Measurements from ENCODE around the gene POLH.
"Not testable (repeated sequence)": the region's sequence is repeated elsewhere in the genome, so short reads cannot be mapped to it uniquely, and the experiment has no call there.

The POLH gene

DNA sequence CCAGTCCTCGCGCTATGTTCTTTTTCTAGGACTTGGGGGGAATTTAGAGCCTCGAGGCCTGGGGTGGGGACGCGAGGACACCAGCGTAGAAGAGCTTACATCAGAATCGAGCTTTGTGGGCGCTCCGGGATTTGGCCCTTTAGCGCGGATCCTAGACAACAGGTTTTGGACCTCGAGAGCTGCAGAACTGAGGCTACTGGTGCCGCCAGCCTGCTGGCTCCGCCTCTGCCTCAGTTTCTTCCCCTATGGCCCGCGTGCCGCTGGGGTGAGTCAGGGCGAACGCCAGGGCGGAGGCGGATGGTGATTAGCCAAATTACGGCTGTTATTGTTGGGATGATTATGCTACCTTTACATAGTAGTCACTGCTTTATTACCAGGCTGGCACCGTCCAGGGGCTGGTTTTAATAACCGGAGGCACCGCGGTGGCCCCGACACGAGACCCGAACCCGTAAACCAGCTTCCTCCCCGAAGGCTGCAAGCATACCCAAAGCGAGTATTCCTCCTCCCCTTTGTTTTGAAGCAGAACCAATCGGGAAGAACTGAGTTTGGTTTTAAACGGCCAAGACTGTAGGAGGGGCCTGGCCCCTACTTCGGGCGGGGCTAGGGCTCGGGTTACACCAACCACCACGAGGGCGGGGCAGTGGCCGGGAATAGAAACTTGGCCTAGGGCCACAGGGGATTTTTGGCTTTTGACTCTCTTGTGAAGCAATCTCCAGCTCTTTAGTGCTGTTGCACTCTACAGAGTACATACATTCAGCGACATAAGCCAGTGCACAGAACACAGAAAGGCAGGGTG is 53.7 kb downstream of the POLH start:
- in situ Hi-C loops (cut with HindIII; ENCODE audit: low sequenced_read_pairs): no loop called here

DNA sequence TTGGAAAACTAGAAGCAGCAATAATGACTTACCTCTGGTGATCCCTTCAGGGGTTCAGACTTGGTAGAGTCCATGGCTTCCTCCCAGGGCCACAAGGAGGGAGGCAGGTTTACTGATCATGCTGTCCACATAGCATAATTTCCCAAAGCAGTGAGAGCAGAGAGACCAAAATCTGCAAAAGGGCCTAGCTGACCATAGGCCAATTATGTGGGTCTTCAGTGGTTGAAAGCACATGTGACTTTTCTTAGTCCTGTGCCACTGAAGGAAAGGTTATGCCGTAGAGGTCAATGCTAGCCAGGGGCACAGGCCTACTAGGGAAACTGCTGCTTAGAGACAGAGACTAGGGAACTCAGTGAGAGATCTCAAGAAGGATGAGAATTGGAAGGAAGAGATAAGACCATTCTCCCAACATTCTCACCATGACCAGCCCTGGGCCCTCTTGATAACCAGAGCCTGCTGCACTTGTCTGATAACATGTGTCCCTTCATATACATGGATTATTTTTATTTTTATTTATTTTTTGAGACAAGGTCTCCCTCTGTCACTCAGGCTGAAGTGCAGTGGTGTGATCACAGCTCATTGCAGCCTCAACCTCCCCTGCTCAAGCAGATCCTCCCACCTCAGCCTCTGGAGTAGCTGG is 55.1 kb downstream of the POLH start:
- in situ Hi-C loops (cut with HindIII; ENCODE audit: low sequenced_read_pairs): no loop called here

- in situ Hi-C loops (cut with HindIII; ENCODE audit: low sequenced_read_pairs): not testable (repeated sequence)
Measured at GRCh38 chr6:43633002-43633401, 57.0 kb downstream of the POLH start.

DNA sequence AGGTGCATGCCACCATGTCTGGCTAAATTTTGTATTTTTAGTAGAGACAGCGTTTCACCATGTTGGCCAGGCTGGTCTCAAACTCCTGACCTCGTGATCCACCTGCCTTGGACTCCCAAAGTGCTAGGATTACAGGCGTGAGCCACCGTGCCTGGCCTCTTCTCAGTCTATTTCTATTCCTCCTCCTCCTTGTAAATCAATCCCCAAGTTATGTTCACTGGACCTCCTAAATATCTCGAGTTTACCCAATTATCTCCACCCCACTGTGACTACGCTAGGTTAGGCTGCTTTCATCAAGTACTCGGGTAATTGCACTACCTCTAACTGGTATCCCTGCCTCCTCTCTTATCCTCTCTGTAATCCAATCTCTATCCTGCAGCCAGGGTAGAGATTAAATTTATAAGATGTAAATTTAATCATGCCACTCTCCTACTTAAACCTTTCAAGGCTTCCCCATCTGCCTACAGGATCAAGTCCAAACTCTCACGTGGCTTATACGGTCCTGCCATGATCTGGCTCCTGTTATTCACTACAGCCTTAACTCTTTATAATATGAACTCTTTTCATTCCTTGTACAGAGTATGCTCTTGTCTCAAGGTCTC is 58.8 kb downstream of the POLH start:
- in situ Hi-C loops (cut with HindIII; ENCODE audit: low sequenced_read_pairs): no loop called here

DNA sequence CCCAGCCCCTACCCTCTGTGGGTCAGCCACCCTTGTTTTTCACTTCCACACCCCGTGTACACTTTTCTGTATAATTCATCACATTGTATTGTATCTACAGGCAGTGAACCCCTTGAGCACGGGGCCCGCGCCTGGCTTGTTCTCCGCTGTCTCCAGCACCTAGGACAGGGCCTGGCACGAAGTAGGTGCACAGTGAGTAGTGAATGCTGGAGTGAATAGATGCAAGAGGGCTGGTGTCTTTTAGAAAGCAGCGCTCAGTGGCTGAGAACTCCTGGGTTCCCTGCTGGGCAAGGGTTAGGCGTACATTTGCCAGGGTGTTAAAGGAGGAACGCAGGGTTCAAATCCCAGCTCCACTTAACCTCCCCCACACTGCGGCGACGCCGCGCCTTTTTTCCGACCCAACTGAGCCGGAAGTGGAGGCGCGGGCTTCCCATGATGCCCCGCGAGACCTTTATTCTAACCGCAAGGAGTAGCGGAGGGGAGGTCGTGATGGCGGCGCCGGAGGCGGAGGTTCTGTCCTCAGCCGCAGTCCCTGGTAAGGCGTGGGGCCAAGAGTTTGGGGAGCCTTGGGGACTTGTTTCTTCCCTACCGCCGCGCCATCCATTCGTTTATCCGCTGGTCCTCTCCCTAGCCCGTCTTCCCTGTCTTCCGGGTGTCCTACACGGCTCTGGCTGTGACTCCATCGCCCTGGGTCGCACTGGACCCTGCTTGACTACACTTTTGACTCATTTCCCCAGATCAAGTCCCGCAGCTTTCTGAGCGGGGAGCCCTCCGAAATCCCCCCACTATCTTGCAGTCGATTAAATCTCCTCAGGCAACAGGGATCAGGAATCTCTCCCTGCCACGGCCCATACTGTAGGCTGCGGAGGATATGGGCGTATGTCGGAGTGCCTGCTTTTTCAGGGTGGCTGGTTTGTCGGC is 59.7 kb downstream of the POLH start, which contains the start of gene MAD2L1BP:
MAD2L1BP (plus strand) TSS at position 454 of the 921 bp plus-strand sequence; CDS start at position 490, 36 bp downstream.
- in situ Hi-C loops (cut with HindIII; ENCODE audit: low sequenced_read_pairs): no loop called here

- in situ Hi-C loops (cut with HindIII; ENCODE audit: low sequenced_read_pairs): no loop called here
Measured at GRCh38 chr6:43636308-43636659, 60.3 kb downstream of the POLH start.

GRCh38 chr6:43639984-43640800 is 64.2 kb downstream of the POLH start:
- in situ Hi-C loops (cut with HindIII; ENCODE audit: low sequenced_read_pairs): no loop called here

GRCh38 chr6:43644940-43645612 is 69.1 kb downstream of the POLH start, which contains the start of gene RSPH9:
Gene RSPH9, plus strand, starts transcription at chr6:43645036. Its CDS starts 63 bp downstream, at chr6:43645099.
- in situ Hi-C loops (cut with HindIII; ENCODE audit: low sequenced_read_pairs): no loop called here

GRCh38 chr6:43645613-43645964 is 69.6 kb downstream of the POLH start:
- in situ Hi-C loops (cut with HindIII; ENCODE audit: low sequenced_read_pairs): no loop called here

GRCh38 chr6:43647613-43648012 is 71.6 kb downstream of the POLH start:
- in situ Hi-C loops (cut with HindIII; ENCODE audit: low sequenced_read_pairs): no loop called here

DNA sequence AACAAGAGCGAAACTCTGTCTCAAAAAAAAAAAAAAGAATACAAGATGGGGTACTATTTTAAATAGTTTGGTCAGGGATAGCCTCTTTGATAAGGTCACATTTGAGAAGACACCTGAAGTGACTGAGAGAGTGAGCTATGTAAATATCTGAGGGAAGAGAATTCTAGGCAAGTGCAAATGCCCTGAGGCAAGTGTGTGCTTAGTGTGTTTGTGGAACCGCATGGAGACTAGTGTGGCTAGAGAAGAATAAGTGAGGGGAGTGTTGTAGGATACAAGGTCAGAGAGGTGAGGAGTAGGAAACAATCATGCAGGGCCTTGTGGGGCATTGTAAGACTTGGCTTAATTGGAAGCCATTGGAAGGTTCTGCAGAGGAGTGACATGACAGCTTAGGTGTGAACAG is 72.3 kb downstream of the POLH start:
- in situ Hi-C loops (cut with HindIII; ENCODE audit: low sequenced_read_pairs): no loop called here

GRCh38 chr6:43652822-43653221 is 76.8 kb downstream of the POLH start:
- in situ Hi-C loops (cut with HindIII; ENCODE audit: low sequenced_read_pairs): not testable (repeated sequence)

DNA sequence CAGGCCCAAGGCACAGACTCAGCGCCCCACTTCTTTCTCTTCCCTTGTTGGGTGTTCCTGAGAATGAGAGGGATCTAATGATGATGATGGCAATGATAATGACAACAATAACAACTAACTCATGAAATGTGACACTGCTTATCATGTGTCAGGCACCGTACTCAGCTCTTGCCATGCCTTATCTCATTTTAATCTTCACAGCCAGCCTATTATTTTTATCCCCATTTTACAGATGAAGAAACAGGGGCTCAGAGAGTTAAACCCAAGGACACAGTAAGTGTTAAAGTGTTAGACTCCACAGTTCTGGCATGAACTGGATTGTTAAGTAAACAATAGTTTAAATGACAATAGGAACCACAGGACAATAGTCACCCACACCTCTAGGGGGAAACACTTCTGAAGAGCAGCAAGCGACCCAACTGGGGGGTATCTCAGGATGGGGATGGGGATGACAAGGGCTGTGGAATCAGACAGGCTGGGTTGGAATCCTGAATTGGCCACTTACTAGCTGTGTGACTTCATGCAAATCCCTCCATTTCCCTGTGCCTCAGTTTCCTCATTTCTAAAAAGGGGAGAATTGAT is 81.3 kb downstream of the POLH start:
- in situ Hi-C loops (cut with HindIII; ENCODE audit: low sequenced_read_pairs): no loop called here

DNA sequence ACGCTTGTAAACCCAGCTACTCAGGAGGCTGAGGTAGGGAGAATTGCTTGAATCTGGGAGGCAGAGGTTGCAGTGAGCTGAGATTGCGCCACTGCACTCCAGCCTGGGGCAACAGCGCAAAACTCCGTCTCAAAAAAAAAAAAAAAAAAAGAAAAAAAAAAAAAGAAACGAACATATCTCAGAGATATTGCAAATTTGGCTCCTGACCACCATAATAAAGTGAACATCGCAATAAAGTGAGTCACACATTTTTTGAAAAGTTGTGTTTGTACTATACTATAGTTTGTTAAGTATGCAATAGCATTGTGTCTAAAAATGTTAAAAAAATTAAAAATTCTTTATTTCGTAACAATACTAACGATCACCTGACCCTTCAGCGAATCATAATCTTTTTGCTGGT is 82.2 kb downstream of the POLH start:
- in situ Hi-C loops (cut with HindIII; ENCODE audit: low sequenced_read_pairs): no loop called here

GRCh38 chr6:43662948-43663347 is 87.0 kb downstream of the POLH start:
- in situ Hi-C loops (cut with HindIII; ENCODE audit: low sequenced_read_pairs): not testable (repeated sequence)
